SHP77 (cell line): Measurements from ENCODE around the gene SMG9.
"Not testable (repeated sequence)": the region's sequence is repeated elsewhere in the genome, so short reads cannot be mapped to it uniquely, and the experiment has no call there.

ENCODE experiments used
- DNase-seq, 2 experiments: peaks; one replicate each; lab custom pipeline; 2025; lab: John Stamatoyannopoulos, UW

SMG9 gene

GRCh38 chr19:43690890-43691289 is 63.9 kb downstream of the SMG9 start:
- DNase-seq, result no peak

DNA sequence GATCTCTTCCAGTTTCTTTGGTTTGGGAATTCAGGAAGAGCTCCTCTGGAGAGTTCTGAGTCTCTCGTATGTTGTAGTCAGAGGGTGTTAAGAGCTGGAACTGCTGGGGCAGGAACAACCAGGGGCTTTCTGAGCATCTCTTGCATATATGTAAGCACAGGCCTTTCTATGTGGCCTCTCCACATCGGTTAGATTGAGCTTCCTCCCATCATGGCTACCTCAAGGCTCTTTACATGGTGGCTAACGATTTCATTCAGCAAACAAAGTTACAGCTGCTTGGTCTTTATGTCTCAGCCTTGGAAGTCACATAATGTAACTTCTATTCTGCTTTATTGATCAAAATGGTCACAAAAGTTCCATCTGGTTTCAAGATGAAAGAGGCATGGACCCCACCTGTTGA is 64.3 kb downstream of the SMG9 start:
- DNase-seq, result no peak

DNA sequence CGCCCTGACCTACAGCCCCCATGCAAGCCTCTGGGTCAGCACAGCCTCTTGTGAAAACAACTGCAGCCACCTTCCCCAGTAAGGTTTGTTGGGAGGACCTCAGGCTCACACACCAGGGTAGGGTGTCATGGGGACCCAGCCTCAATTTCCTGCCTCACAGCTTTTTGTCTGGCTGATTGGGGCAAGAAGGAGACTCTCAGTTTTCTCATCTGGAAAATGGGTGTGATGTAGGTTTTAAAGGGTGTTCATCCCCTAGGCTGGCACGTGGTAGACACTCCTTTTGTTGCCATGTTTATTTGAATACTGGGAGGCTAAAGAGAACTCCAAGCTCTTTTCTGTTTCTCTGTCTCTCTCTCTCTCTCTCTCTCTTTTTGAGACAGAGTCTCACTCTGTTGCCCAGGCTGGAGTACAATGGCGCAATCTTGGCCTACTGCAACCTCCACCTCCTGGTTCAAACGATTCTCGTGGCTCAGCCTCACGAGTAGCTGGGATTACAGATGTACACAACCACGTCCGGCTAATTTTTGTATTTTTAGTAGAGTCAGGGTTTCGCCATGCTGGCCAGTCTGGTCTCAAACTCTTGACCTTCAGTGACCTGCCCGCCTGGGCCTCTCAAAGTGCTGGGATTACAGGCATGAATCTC is 66.6 kb downstream of the SMG9 start:
- no peak for DNase-seq

GRCh38 chr19:43687660-43687997 is 67.1 kb downstream of the SMG9 start:
- DNase-seq, result no peak

GRCh38 chr19:43684326-43684725 is 70.4 kb downstream of the SMG9 start:
- DNase-seq, result no peak

GRCh38 chr19:43683905-43684304 is 70.9 kb downstream of the SMG9 start:
- no peak for DNase-seq

- no peak for DNase-seq
These were observed 71.7 kb downstream of the SMG9 start for GRCh38 chr19:43682824-43683661.

GRCh38 chr19:43682269-43682668 is 72.5 kb downstream of the SMG9 start:
- DNase-seq, result not testable (repeated sequence)

- DNase-seq, result no peak
These were observed 72.9 kb downstream of the SMG9 start for GRCh38 chr19:43681821-43682220.

DNA sequence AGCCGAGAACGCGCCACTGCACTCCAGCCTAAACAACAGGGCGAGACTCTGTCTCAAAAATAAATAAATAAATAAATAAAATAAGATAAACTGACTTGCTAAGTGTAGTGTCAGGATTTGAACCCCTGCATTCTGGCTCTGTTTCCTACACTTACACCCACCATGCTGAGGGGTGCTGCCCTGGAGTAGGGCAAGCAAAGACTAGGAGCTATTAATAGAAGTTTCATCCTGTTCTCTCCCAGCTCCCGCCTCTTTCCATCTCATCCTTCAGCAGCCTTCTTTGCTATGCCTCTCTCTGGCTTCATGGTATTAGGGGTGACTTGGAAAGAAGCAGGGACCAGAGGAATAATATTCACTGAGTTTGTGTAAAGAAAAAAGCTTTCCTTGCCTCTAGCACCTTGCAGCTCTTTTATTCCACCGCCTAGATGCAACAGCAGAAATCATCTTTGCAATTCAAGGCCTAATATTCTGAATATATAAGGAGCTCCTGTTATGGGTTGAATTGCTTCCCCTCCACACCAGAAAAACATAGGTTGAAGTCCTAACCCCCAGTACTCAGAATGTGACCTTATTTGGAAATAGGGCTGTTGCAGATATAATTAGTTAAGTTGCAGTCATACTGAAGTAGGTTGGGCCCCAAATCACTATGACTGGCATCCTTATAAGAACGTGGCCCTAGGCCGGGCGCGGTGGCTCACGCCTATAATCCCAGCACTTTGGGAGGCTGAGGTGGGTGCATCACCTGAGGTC is 76.1 kb downstream of the SMG9 start:
- no peak for DNase-seq
